ENCODE data around the gene BRD1.

- TF ChIP-seq POLR2A (IDR thresholded peaks at IDR 0.05), result no peak
- TF ChIP-seq, protein P1, sequence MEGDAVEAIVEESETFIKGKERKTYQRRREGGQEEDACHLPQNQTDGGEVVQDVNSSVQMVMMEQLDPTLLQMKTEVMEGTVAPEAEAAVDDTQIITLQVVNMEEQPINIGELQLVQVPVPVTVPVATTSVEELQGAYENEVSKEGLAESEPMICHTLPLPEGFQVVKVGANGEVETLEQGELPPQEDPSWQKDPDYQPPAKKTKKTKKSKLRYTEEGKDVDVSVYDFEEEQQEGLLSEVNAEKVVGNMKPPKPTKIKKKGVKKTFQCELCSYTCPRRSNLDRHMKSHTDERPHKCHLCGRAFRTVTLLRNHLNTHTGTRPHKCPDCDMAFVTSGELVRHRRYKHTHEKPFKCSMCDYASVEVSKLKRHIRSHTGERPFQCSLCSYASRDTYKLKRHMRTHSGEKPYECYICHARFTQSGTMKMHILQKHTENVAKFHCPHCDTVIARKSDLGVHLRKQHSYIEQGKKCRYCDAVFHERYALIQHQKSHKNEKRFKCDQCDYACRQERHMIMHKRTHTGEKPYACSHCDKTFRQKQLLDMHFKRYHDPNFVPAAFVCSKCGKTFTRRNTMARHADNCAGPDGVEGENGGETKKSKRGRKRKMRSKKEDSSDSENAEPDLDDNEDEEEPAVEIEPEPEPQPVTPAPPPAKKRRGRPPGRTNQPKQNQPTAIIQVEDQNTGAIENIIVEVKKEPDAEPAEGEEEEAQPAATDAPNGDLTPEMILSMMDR (IDR thresholded peaks at IDR 0.05), result no peak
- TF ChIP-seq EP300 (IDR thresholded peaks at IDR 0.05), result no peak
Measured at GRCh38 chr22:49783926-49784629, 43.6 kb downstream of the BRD1 start.

Measured in suprapubic skin (tissue), 3 donors.